ENCODE results near the gene CCDC61. TPM values are rescaled to one million over a fixed set of nuclear protein-coding genes. Genes with fewer than 3 reads are reported as not detected.

The CCDC61 gene
- total and polyA plus RNA-seq, 4 experiments from 2014 or later: 6.4 to 39.6 (median 23.3) TPM

DNA sequence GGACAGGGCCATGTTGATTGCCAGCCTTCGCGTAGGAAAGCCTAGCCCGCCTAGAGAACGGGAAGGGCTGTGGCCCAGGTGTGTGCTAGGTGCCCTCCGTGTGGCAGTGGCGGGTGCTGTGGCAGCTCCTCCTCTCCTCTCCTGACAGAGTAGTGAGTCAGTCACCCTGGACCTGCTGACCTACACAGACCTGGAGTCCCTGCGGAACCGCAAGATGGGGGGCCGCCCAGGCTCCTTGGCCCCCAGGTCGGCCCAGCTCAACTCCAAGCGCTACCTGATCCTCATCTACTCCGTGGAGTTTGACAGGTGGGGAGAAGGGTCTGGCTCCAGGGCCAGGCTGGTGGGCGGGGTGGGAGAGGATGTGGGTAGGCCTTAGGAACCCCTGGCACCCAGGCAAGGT, 11.1 kb downstream of the CCDC61 start:
- ChIA-PET POLR2A (ENCODE audit: partially characterized antibody) (no interaction called here), CTCF (ENCODE audit: partially characterized antibody) (interaction anchor here (1.1 to 1.5 kb wide), 2 partner anchors 10 to 17 kb away, joined by 4 read pairs; no protein-coding TSS in a partner anchor)
- Mint-ChIP-seq H3K9me3 (no peaks in the 10 kb centered on the region), H3K27ac (no peak overlapping the region), H3K36me3 (peaks cover 18 to 27% of the 10 kb centered on the region in 2 donors), H3K4me1 (peaks cover 0 to 5% (median under 1%) of the 10 kb centered on the region in 4 donors), H3K27me3 (no peaks in the 10 kb centered on the region), H3K4me3 (no peak overlapping the region)
- H3K36me3 ChIP-seq (ENCODE audit: insufficient read depth, low read length): peaks cover 5% of the 10 kb centered on the region
- no peaks in the 10 kb centered on the region for H3K9me3 ChIP-seq (ENCODE audit: control insufficient read depth in 1 of 2, low read length in 2 of 2)
- H3K4me3 ChIP-seq (ENCODE audit: low read length in 2 of 2): no peak overlapping the region
- H3K4me1 ChIP-seq (ENCODE audit: insufficient read depth, low read length): no peaks in the 10 kb centered on the region
- no peak for DNase-seq
- no peaks in the 10 kb centered on the region for H3K27me3 ChIP-seq (ENCODE audit: insufficient read depth, low read length)
- H3K27ac ChIP-seq (ENCODE audit: low read depth, low read length): no peak overlapping the region
- intact Hi-C loops (cut with micrococcal nuclease): no loop called here

DNA sequence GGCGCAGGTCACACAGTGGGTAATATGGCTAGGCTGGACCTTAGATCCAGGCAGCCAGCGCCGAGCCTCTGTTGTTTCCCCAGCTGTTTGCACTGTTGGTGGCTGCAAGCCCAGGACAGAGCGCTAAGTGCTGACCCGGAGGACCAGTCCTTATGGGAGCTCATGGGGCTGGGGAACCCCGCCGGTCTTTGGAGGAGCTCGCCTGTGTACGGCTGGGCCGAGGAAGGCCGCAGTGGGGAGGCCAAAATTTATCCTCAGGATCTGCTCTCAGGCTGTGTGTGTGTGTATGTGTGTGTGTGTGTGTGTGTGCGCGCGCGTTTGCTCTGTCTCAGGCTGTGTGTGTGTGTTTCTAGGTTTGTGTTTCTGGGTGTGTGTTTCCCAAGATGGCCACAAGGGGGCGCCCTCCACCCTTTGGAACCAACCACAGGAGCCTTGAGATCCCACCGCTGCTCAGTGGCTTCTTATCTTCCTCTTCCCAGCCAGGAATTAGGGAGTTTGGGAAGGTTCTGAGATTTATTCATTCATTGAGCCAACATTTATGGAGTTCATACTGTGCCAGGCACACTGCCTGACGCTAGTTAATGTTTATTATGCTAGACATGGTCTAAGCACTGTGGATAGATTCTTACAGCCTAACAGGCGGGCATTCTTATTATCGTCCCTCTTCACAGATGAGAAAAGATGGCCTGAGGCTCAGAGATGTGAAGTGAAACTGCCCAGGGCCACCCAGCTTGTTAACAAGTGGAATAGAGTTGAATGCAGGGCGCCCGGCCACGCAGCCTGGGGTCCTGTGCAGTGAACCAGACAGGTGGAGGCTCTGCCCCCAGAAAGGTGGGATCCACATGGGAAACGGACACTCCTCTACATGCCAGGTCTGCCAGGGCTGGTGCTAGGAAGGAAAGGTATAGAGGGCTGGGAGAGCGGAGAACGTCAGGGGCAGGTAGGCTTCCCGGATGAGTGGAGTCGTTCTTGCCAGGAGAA, 14.6 kb downstream of the CCDC61 start:
- H3K4me3 Mint-ChIP-seq: no peak overlapping the region
- H3K27me3 Mint-ChIP-seq: peaks cover 0 to 4% of the 10 kb centered on the region in 2 donors
- DNase-seq: peak; percentile 51 to 66 (median 53)
- no peak overlapping the region for H3K27ac ChIP-seq (ENCODE audit: low read depth, low read length)
- no peaks in the 10 kb centered on the region for H3K9me3 ChIP-seq (ENCODE audit: control insufficient read depth in 1 of 2, low read length in 2 of 2)
- H3K27me3 ChIP-seq (ENCODE audit: insufficient read depth, low read length): no peaks in the 10 kb centered on the region
- H3K27ac Mint-ChIP-seq: peak overlapping the region in 2 of 7 donors; percentile 1 to 81
- CTCF ChIA-PET (ENCODE audit: partially characterized antibody): interaction anchor here (0.6 to 3.1 kb wide), 14 partner anchors 10 to 516 kb away, joined by 3 to 15 read pairs (median 3); partner anchors contain the start of genes MYPOP and PGLYRP1
- H3K36me3 Mint-ChIP-seq: peaks cover 18 to 27% of the 10 kb centered on the region in 2 donors
- no peaks in the 10 kb centered on the region for H3K4me1 ChIP-seq (ENCODE audit: insufficient read depth, low read length)
- peaks cover 5% of the 10 kb centered on the region for H3K36me3 ChIP-seq (ENCODE audit: insufficient read depth, low read length)
- no peaks in the 10 kb centered on the region for H3K9me3 Mint-ChIP-seq
- H3K4me3 ChIP-seq (ENCODE audit: low read length in 2 of 2): no peak overlapping the region
- POLR2A ChIA-PET (ENCODE audit: partially characterized antibody): interaction anchor here (1.2 kb wide), 1 partner anchor 14 kb away, joined by 5 read pairs; the partner anchor contains the start of gene CCDC61
- intact Hi-C loops (cut with micrococcal nuclease): no loop called here
- H3K4me1 Mint-ChIP-seq: peaks cover 4 to 9% (median 6%) of the 10 kb centered on the region in 4 donors

DNA sequence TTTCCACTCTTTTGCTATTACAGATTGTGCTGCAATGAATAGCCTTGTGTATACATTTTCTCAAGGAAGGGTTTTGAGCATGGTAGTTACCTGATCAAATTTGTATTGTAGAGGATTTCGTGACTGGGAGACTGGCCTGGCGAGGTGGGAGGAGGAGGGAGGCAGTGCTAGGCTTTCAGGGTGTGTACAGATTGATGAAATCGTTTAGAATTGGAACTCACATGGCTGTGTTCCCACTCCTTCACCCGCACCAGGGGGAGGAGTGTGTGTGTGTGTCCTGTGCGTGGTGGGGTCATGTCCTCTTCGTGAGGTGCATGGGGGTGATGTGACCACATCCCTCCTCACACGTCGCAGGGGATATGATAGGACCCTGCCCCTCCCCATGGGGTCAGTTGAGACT, 19.3 kb downstream of the CCDC61 start:
- Mint-ChIP-seq H3K27me3 (peaks cover 0 to 5% of the 10 kb centered on the region in 2 donors), H3K27ac (peak overlapping the region in 1 of 7 donors; percentile 29), H3K36me3 (peaks cover 8 to 13% of the 10 kb centered on the region in 2 donors), H3K9me3 (no peaks in the 10 kb centered on the region), H3K4me3 (peak overlapping the region; percentile 41 to 81 (median 65)), H3K4me1 (peaks cover 12 to 21% (median 16%) of the 10 kb centered on the region in 4 donors)
- POLR2A ChIA-PET (ENCODE audit: partially characterized antibody): no interaction called here
- H3K27me3 ChIP-seq (ENCODE audit: insufficient read depth, low read length): no peaks in the 10 kb centered on the region
- H3K4me1 ChIP-seq (ENCODE audit: insufficient read depth, low read length): peaks cover 14% of the 10 kb centered on the region
- no peak overlapping the region for H3K4me3 ChIP-seq (ENCODE audit: low read length in 2 of 2)
- H3K27ac ChIP-seq (ENCODE audit: low read depth, low read length): no peak overlapping the region
- no peaks in the 10 kb centered on the region for H3K9me3 ChIP-seq (ENCODE audit: control insufficient read depth in 1 of 2, low read length in 2 of 2)
- DNase-seq: no peak
- H3K36me3 ChIP-seq (ENCODE audit: insufficient read depth, low read length): no peaks in the 10 kb centered on the region
- intact Hi-C loops (cut with micrococcal nuclease): no loop called here
- CTCF ChIA-PET (ENCODE audit: partially characterized antibody): no interaction called here

DNA sequence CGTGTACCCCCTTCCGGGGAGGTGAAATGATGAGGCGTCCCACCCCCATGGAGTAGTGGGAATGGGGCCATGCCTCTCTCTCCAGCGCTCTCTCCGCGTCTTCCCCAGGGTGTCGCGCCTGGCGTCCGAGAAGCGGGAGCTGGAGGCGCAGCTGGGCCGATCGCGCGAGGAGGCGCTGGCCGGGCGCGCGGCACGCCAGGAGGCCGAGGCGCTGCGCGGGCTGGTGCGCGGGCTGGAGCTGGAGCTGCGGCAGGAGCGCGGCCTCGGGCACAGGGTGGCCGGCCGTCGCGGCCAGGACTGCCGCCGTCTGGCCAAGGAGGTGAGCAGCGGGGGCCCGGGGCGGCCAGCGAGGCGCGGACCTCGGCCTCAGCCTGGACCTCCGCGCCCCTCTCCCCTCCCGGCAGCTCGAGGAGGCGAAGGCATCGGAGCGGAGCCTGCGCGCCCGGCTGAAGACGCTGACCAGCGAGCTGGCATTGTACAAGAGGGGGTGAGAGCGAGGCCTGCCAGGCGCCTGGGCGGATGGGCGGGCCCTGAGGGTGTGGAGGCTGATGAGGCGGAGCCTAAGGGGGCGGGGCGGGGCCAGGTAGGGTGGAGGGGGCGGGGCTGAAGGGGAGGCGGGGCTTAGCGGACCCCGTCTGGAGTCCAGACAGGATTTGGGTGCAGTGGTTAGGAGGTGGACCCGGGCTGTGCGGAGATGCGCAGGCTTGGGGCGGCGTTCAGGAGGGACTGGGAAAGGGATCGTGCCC, 19.8 kb downstream of the CCDC61 start:
- Mint-ChIP-seq H3K9me3 (no peaks in the 10 kb centered on the region), H3K4me1 (peaks cover 12 to 21% (median 16%) of the 10 kb centered on the region in 4 donors), H3K4me3 (peak overlapping the region; percentile 70 to 84 (median 80)), H3K27me3 (peaks cover 0 to 5% of the 10 kb centered on the region in 2 donors), H3K27ac (peak overlapping the region in 5 of 7 donors; percentile 24 to 86 (median 65)), H3K36me3 (peaks cover 4 to 8% of the 10 kb centered on the region in 2 donors)
- no peak overlapping the region for H3K27ac ChIP-seq (ENCODE audit: low read depth, low read length)
- POLR2A ChIA-PET (ENCODE audit: partially characterized antibody): no interaction called here
- no peaks in the 10 kb centered on the region for H3K27me3 ChIP-seq (ENCODE audit: insufficient read depth, low read length)
- intact Hi-C loops (cut with micrococcal nuclease): loop anchor here (1.0 to 5.0 kb wide), 3 partner anchors 20 to 243 kb away; partner anchors contain the start of genes CCDC61 and MYPOP
- no peaks in the 10 kb centered on the region for H3K36me3 ChIP-seq (ENCODE audit: insufficient read depth, low read length)
- DNase-seq: peak; percentile 50 to 71 (median 57)
- H3K9me3 ChIP-seq (ENCODE audit: control insufficient read depth in 1 of 2, low read length in 2 of 2): no peaks in the 10 kb centered on the region
- CTCF ChIA-PET (ENCODE audit: partially characterized antibody): interaction anchor here (1.8 kb wide), 1 partner anchor 9 kb away, joined by 4 read pairs; no protein-coding TSS in a partner anchor
- H3K4me1 ChIP-seq (ENCODE audit: insufficient read depth, low read length): peaks cover 14% of the 10 kb centered on the region
- H3K4me3 ChIP-seq (ENCODE audit: low read length in 2 of 2): peak overlapping the region in 1 of 2 donors; percentile 76

DNA sequence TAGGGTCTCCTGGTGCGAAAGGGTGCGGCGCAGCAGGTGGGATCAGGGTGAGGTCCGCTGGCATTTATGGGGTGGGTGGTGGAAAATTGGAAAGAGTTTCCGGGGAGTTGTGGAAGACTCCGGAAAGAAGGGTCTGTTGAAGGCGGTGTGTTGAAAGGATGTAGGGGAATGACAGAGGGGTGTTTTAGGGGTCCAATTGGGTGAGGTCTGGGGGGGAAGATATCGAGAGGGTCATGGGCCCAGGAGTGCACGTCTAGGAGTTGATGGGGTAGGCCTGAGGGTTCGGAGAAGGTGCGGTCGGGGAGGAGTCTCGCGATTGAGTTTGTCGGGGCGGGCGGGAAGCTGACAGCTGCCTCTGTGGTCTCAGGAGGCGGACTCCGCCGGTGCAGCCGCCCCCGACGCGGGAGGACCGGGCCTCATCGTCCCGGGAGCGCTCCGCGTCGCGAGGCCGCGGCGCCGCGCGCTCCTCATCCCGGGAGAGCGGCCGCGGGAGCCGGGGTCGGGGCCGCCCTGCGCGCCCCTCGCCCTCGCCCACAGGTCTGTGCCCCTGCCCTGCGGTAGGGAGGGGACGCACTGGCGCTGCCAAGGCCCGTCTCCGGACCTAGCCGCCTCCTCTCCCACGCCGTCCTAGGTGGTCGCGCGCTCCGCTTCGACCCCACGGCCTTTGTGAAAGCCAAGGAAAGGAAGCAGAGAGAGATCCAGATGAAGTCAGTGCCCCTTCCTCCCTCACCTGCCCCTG, 20.6 kb downstream of the CCDC61 start:
- peak overlapping the region; percentile 60 to 88 (median 71) for H3K27ac Mint-ChIP-seq
- peaks cover 12 to 21% (median 16%) of the 10 kb centered on the region in 4 donors for H3K4me1 Mint-ChIP-seq
- ChIA-PET POLR2A (ENCODE audit: partially characterized antibody) (no interaction called here), CTCF (ENCODE audit: partially characterized antibody) (interaction anchor here (1.7 to 2.0 kb wide), 3 partner anchors 10 to 21 kb away, joined by 4 to 18 read pairs (median 16); partner anchors contain the start of gene CCDC61)
- Histone ChIP-seq H3K9me3 (ENCODE audit: control insufficient read depth in 1 of 2, low read length in 2 of 2) (no peaks in the 10 kb centered on the region), H3K36me3 (ENCODE audit: insufficient read depth, low read length) (no peaks in the 10 kb centered on the region), H3K27me3 (ENCODE audit: insufficient read depth, low read length) (no peaks in the 10 kb centered on the region), H3K4me1 (ENCODE audit: insufficient read depth, low read length) (peaks cover 14% of the 10 kb centered on the region), H3K4me3 (ENCODE audit: low read length in 2 of 2) (peak overlapping the region; percentile 76 to 80), H3K27ac (ENCODE audit: low read depth, low read length) (peak overlapping the region; percentile 53)
- H3K36me3 Mint-ChIP-seq: peaks cover under 1 to 2% of the 10 kb centered on the region in 2 donors
- intact Hi-C loops (cut with micrococcal nuclease): loop anchor here (1.0 to 5.0 kb wide), 5 partner anchors 21 to 244 kb away; partner anchors contain the start of genes CCDC61, MYPOP and SYMPK
- no peaks in the 10 kb centered on the region for H3K9me3 Mint-ChIP-seq
- peak overlapping the region; percentile 86 to 94 (median 91) for H3K4me3 Mint-ChIP-seq
- peaks cover 0 to 5% of the 10 kb centered on the region in 2 donors for H3K27me3 Mint-ChIP-seq
- DNase-seq: peak; percentile 39 to 68 (median 53)

- peaks cover 0 to 2% of the 10 kb centered on the region in 2 donors for H3K36me3 Mint-ChIP-seq
- Histone ChIP-seq H3K27ac (ENCODE audit: low read depth, low read length) (peak overlapping the region; percentile 53), H3K4me3 (ENCODE audit: low read length in 2 of 2) (peak overlapping the region; percentile 76 to 80), H3K27me3 (ENCODE audit: insufficient read depth, low read length) (no peaks in the 10 kb centered on the region), H3K9me3 (ENCODE audit: control insufficient read depth in 1 of 2, low read length in 2 of 2) (no peaks in the 10 kb centered on the region), H3K4me1 (ENCODE audit: insufficient read depth, low read length) (peaks cover 14% of the 10 kb centered on the region), H3K36me3 (ENCODE audit: insufficient read depth, low read length) (no peaks in the 10 kb centered on the region)
- peak overlapping the region; percentile 86 to 94 (median 91) for H3K4me3 Mint-ChIP-seq
- intact Hi-C loops (cut with micrococcal nuclease): loop anchor here (1.0 to 5.0 kb wide), 4 partner anchors 114 to 244 kb away; partner anchors contain the start of genes MYPOP and SYMPK
- H3K9me3 Mint-ChIP-seq: no peaks in the 10 kb centered on the region
- POLR2A ChIA-PET (ENCODE audit: partially characterized antibody): interaction anchor here (0.8 to 1.9 kb wide), 3 partner anchors 18 to 114 kb away, joined by 3 to 10 read pairs (median 4); partner anchors contain the start of gene CCDC61
- CTCF ChIA-PET (ENCODE audit: partially characterized antibody): interaction anchor here (1.3 to 2.0 kb wide), 5 partner anchors 11 to 153 kb away, joined by 4 to 18 read pairs (median 9); partner anchors contain the start of genes CCDC61 and SYMPK
- DNase-seq: peak; percentile 69 to 79 (median 76)
- peaks cover 12 to 21% (median 16%) of the 10 kb centered on the region in 4 donors for H3K4me1 Mint-ChIP-seq
- peaks cover 0 to 5% of the 10 kb centered on the region in 2 donors for H3K27me3 Mint-ChIP-seq
- peak overlapping the region; percentile 10 to 88 (median 71) for H3K27ac Mint-ChIP-seq
Observed at GRCh38 chr19:46016426-46017094, 21.3 kb downstream of the CCDC61 start.

All from CD4-positive, alpha-beta memory T cell (primary cell).